ENCODE measurements around the gene LRRC3. TPM values are rescaled to one million over a fixed set of nuclear protein-coding genes. Genes with fewer than 3 reads are reported as not detected.
A peak's percentile ranks its signal among the peaks of the same experiment; 100 is the strongest.

Gene LRRC3
- polyA plus RNA-seq, 6 donors from 2014 or later: 0.12 to 2.0 (median 0.64) TPM

DNA sequence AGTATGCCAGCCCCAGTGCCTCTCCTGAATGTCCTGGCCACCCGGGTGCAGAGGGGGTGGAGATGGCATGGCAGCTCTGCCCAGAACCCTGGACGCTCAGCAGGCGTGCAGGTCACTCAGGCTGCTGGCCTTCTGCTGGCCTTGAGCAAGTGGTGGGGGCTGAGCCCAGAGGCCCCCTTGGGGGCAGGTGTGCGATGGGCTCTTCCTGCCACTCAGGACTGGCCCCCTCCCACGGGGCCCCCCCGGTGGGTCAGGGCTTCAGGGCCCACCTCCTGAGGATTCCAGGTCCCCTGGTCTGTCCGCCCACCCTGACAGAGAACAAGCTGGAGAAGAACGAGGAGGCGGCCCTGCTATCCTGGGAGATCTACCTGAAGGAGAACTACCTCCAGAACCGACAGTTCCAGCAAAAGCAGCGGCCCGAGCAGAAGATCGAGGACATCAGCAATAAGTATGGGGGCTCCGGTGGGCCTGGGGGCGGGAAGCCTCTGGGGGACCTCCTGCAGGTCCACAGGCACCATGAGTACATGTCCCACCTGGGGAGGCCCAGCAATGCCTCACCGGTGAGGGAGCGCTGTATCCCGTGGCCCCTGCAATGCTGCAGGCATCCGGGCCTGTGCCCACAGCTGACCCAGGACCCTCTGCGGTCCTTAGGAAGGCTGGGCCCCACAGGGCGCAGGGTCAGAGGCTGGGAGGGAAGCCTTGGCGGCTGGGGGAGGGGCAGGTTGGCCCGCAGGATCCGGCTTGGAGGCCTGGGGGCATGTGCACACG is 37.0 kb upstream of the LRRC3 start:
- Mint-ChIP-seq H3K36me3 (peaks cover 5 to 10% of the 10 kb centered on the region in 2 donors), H3K4me1 (peaks cover 3 to 13% (median 11%) of the 10 kb centered on the region in 3 donors), H3K4me3 (no peak overlapping the region), H3K9me3 (peaks cover 0 to 8% (median 0%) of the 10 kb centered on the region in 7 donors), H3K27me3 (no peaks in the 10 kb centered on the region), H3K27ac (no peak overlapping the region)
- DNase-seq: no peak
- no peak for ATAC-seq (ENCODE audit: low read depth in 2 of 2)

DNA sequence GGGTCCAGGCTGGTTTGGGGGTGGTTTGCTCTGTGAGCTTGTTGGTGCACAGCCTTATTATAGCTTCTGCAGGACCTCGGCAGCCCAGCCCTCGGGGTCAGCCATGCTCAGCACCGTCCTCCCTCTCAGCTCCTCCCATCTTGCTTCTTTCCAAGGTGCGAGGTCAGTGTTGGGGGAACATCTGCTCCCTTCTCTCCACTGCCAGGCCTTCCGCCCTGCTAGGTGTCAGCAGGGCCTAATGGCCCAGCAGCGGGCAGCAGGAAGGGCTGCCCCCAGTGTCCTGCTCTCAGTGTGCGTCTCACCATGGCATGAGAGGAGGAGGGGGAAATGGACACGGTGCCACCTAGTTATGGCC is 36.5 kb upstream of the LRRC3 start:
- Mint-ChIP-seq H3K27me3 (no peaks in the 10 kb centered on the region), H3K9me3 (peaks cover 0 to 8% (median 0%) of the 10 kb centered on the region in 7 donors), H3K4me3 (no peak overlapping the region), H3K36me3 (peaks cover 5 to 10% of the 10 kb centered on the region in 2 donors), H3K4me1 (peaks cover 7 to 18% (median 15%) of the 10 kb centered on the region in 3 donors), H3K27ac (no peak overlapping the region)
- DNase-seq: no peak
- no peak for ATAC-seq (ENCODE audit: low read depth in 2 of 2)

DNA sequence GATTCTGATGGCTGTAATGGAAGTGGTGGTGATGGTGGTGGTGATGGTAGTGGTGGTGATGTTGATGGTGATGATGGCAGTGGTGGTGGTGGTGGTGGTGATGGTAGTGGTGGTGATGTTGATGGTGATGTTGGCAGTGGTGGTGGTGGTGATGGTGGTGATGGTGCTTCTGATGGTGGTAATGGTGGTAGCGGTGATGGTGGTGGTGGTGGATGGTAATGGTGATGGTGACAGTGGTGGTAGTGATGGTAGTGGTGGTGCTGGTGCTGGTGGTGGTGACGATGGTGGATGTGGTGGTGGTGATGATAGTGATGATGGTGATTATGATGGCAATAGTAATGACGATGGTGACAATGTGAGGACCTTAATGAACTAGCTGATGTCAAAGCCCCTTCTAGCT is 35.6 kb upstream of the LRRC3 start:
- peaks cover 5 to 10% of the 10 kb centered on the region in 2 donors for H3K36me3 Mint-ChIP-seq
- H3K27me3 Mint-ChIP-seq: no peaks in the 10 kb centered on the region
- H3K27ac Mint-ChIP-seq: peak overlapping the region in 1 of 6 donors; percentile 43
- H3K4me1 Mint-ChIP-seq: peaks cover 7 to 18% (median 15%) of the 10 kb centered on the region in 3 donors
- H3K4me3 Mint-ChIP-seq: no peak overlapping the region
- H3K9me3 Mint-ChIP-seq: peaks cover 0 to 8% (median 0%) of the 10 kb centered on the region in 7 donors
- no peak for ATAC-seq (ENCODE audit: low read depth in 2 of 2)
- DNase-seq: no peak

DNA sequence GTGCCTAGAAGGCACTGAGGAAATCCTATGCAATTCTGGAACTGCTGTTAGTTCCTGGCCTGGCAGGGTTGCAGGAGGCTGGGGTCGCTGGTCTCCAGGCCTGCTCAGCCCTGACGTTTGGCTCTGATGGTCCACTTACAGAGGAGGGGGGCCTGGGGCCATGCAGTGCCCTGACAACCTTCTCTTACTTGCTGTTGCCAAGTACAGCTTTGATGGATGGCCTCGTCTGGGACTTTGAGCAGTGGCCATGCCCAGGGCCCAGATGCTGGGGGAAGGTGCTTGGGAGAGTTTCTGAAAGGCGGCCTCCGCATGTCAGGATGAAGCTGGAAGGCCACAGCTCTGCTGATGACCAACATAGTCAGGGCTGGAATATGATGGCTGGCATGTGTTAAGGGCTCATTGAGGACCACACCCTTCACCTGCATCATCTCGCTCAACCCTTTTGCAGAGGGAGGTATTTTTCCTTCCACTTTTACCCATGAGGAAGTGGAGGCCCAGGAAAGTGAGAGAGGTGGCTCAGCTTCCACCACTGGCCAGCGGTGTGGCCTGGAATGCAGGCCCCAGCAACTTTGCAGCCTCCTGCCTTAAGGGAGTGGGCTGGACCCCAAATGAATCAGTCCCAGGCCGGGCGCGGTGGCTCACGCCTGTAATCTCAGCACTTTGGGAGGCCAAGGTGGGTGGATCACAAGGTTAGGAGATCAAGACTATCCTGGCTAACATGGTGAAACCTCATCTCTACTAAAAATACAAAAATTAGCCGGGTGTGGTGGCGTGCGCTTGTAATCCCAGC is 34.7 kb upstream of the LRRC3 start:
- H3K27me3 Mint-ChIP-seq: no peaks in the 10 kb centered on the region
- peaks cover 7 to 18% (median 15%) of the 10 kb centered on the region in 3 donors for H3K4me1 Mint-ChIP-seq
- H3K9me3 Mint-ChIP-seq: peaks cover 0 to 8% (median 0%) of the 10 kb centered on the region in 7 donors
- peaks cover 5 to 10% of the 10 kb centered on the region in 2 donors for H3K36me3 Mint-ChIP-seq
- no peak overlapping the region for H3K27ac Mint-ChIP-seq
- no peak overlapping the region for H3K4me3 Mint-ChIP-seq
- DNase-seq (no peak), ATAC-seq (ENCODE audit: low read depth in 2 of 2) (no peak)

DNA sequence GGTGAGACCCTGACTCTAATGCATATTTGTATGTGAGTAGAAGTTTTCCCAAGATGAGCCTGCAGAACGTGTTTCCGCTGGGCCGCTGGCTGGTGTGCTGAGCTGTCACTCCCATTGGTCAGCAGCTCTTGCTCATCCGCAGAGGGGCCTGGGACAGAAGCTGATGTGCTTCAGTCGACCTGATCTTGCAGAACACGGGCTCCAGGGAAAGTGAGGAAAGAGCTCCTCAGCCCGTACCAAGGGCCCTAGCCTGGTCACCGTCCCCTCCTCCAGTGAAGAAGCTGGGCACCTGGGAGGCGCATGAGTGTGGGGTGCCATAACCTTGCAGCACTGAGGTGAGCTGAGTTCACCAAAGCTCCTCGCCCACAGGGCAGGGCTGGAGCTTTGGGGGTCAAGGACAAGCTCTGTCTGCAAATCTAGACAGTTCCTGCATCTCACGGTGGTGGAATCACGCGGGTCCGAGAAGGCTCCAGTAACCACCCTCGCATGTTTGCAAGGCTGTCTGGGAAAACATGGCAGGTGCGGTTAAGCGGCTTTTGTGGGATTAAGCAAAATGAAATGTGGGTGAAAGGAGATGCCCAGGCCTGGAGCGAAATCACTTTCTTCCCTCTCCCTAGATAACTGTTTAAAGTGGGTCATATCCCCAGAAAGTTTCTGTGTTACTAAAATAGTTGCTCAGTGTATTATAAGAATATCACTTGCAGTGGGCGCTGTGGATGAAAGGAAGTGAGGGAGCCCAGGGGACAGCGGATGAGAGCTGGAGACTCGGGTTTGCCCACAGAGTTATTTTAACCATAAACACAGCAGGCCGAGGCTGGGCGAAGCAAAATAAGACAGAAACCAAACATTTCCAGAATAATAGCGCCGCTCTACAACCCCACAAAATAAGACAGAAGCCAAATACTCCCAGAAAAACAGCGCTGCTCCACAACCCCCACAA is 33.1 kb upstream of the LRRC3 start:
- H3K27ac Mint-ChIP-seq: peak overlapping the region in 1 of 6 donors; percentile 80
- no peak overlapping the region for H3K4me3 Mint-ChIP-seq
- DNase-seq (no peak), ATAC-seq (ENCODE audit: low read depth in 2 of 2) (no peak)
- H3K36me3 Mint-ChIP-seq: peaks cover 5 to 11% of the 10 kb centered on the region in 2 donors
- H3K9me3 Mint-ChIP-seq: peaks cover 0 to 8% (median 0%) of the 10 kb centered on the region in 7 donors
- H3K27me3 Mint-ChIP-seq: no peaks in the 10 kb centered on the region
- H3K4me1 Mint-ChIP-seq: peaks cover 7 to 21% (median 15%) of the 10 kb centered on the region in 3 donors

DNA sequence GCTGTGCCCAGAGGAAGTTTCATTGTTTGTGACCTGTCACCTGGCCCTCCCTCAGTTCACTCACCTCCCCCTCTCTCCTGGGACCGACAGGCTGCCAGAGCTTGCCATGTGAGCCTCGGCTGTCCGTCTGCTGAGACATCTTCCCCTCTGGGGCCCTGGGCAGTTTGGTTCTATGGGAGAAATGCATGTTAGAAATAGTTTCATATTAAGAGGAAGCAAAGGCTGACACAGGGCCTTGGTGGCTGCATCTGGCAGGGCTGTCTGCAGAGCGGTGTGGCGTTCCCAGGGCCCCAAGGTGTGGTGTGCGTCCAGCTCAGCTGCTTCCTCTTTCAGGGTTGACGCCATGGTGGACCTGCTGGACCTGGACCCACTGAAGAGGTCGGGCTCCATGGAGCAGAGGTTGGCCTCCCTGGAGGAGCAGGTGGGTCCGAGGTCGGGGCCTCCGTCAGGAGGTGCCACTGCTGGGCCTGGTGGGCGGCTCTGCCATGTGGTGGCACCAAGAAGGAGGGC is 31.9 kb upstream of the LRRC3 start:
- Mint-ChIP-seq H3K4me1 (peaks cover 7 to 29% (median 15%) of the 10 kb centered on the region in 3 donors), H3K9me3 (peaks cover 0 to 8% (median 0%) of the 10 kb centered on the region in 7 donors), H3K4me3 (peak overlapping the region in 3 of 8 donors; percentile 36 to 74 (median 63)), H3K36me3 (peaks cover 5 to 17% of the 10 kb centered on the region in 2 donors), H3K27ac (peak overlapping the region in 5 of 6 donors; percentile 1 to 93 (median 42)), H3K27me3 (no peaks in the 10 kb centered on the region)
- ATAC-seq (ENCODE audit: low read depth in 2 of 2) (peak; percentile 43 to 51), DNase-seq (no peak)

DNA sequence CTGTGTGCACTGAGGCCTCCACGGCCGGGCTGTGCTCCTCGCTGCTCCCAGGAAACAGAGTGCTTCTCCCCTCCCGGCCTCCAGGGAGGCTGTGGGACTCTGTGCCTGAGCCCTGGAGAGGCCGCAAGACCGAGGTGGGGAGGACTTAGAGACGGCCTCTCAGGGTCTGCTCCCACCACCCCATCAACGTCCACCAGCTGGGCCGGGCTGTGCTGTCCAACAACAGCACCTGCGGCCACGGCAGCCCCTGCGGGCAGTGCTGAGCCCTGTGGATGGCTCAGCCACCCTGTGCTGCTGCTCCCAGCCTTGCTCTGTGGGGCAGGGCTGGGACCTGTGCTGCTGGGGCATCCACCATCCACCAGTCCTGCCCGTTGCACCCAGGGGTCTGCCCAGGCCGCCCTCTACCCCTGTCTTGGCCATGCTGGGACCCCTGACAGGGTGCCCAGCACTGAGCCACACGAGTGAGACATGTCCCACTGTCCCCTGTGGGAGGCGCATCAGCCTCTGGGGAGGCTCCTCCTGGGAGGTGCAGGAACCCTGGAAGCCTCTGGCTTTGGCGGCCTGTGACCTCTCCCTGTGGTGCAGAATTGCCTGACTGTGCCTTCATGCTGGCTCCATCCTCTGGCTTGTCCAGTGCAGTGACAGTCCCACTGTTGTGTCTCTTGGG is 31.2 kb upstream of the LRRC3 start:
- Mint-ChIP-seq H3K9me3 (peaks cover 2 to 8% (median 5%) of the 10 kb centered on the region in 7 donors), H3K36me3 (peaks cover 5 to 16% of the 10 kb centered on the region in 2 donors), H3K27ac (no peak overlapping the region), H3K27me3 (no peaks in the 10 kb centered on the region), H3K4me1 (peaks cover 7 to 29% (median 15%) of the 10 kb centered on the region in 3 donors), H3K4me3 (no peak overlapping the region)
- ATAC-seq (ENCODE audit: low read depth in 2 of 2) (no peak), DNase-seq (no peak)

DNA sequence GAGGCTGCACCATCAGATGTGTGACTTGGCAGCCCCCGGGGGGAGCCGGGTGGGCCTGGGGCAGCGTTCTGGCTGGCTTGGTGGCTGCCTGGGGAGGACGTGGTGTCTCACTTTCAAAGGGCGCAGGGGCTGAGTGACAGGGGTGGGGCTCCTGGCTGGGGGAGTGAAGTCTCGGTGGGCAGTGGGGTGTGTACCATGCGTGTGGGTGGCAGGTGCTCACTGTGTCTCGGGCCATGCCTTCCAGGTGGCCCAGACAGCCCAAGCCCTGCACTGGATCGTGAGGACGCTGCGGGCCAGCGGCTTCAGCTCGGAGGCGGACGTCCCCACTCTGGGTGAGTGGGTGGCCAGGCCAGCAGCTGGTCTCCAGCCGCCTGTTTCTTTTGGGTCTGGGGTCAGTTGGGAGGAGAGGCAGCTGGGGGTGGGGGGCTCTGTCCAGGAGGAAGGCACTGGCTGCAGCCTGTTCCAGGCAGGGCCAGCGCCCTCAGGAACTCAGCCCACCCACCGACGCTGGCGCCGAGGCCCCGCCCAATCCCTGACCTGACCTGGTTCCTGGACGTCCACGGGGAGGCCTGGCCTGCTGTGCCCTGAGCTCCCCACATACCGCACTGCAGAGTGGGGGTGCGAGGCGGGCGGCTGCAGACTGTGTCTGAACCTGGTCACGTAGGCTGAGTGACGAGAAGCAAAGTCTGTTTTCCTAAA is 30.6 kb upstream of the LRRC3 start:
- H3K9me3 Mint-ChIP-seq: peaks cover 2 to 9% (median 4%) of the 10 kb centered on the region in 7 donors
- ATAC-seq (ENCODE audit: low read depth in 2 of 2) (no peak), DNase-seq (no peak)
- peaks cover 2 to 9% of the 10 kb centered on the region in 2 donors for H3K36me3 Mint-ChIP-seq
- peaks cover 7 to 22% (median 9%) of the 10 kb centered on the region in 3 donors for H3K4me1 Mint-ChIP-seq
- H3K4me3 Mint-ChIP-seq: no peak overlapping the region
- no peak overlapping the region for H3K27ac Mint-ChIP-seq
- H3K27me3 Mint-ChIP-seq: no peaks in the 10 kb centered on the region

DNA sequence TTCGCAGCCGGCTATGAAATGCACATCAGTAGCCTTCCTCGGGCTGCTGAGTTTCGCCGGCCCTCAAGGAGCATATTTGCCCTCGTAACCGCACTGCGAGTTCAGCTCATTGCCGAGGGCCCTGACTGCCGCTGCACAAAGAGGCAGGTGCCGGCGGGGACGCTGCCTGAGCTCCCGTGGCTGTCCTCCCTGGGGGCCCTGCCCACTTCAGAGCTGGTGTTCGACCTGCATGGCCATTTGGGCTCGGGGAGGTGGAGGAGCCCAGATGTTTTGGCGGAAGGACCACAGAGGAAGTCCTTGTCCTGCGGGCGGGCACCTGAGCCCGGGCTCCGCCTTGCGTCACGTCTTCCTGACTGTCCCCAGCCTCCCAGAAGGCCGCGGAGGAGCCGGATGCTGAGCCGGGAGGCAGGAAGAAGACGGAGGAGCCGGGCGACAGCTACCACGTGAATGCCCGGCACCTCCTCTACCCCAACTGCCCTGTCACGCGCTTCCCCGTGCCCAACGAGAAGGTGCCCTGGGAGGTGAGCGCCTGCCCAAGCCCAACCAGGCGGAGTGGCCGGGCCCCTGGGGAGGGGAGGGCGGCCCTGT is 29.9 kb upstream of the LRRC3 start:
- H3K27ac Mint-ChIP-seq: peak overlapping the region in 1 of 6 donors; percentile 60
- H3K27me3 Mint-ChIP-seq: no peaks in the 10 kb centered on the region

DNA sequence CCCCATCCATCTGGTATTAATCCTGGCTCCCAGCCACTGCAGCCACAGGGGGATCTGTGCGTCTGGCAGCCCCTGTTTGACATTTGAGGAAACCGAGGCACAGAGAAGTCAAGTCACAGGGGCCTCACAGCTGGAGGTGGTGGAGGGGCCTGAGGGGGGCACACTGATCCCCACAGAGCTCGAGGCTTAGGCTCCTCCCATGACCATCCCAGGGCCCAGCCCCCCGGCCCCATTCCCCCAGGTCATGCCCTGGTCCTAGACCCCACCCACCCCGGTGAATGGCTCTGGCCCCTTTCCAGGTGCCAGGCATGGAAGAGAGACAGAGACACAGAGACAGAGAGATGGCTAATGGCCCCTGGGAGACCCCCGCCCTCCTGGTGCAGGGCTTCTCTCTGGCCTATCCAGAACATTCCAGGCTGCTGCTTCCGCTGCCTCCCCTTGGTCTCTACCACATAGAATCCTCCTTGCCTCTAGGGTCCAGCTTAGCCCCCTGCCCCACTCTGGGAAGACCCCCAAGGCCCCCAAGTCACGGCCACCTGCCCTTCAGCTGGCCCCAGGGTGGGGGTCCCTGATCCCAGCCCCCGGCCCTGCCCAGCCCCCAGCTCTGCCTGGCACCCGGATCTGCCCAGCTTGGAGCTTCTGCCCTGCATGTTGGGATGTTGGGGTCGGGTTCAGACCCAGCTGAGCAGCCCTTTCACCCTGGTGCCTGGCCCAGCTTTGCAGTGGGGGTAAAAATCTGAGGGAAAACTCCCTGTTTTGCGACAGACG is 29.2 kb upstream of the LRRC3 start:
- DNase-seq (no peak), ATAC-seq (ENCODE audit: low read depth in 2 of 2) (no peak)
- H3K4me1 Mint-ChIP-seq: peaks cover 7 to 19% (median 7%) of the 10 kb centered on the region in 3 donors
- H3K27ac Mint-ChIP-seq: no peak overlapping the region
- peaks cover 4 to 19% (median 11%) of the 10 kb centered on the region in 7 donors for H3K9me3 Mint-ChIP-seq
- H3K4me3 Mint-ChIP-seq: no peak overlapping the region
- H3K36me3 Mint-ChIP-seq: peaks cover 6 to 12% of the 10 kb centered on the region in 2 donors
- H3K27me3 Mint-ChIP-seq: no peaks in the 10 kb centered on the region

More for the DNA sequence above, 29.9 kb upstream of the LRRC3 start:
- no peak for ATAC-seq (ENCODE audit: low read depth in 2 of 2)
- H3K36me3 Mint-ChIP-seq: peaks cover 6 to 7% of the 10 kb centered on the region in 2 donors
- peaks cover 7 to 19% (median 7%) of the 10 kb centered on the region in 3 donors for H3K4me1 Mint-ChIP-seq
- H3K9me3 Mint-ChIP-seq: peaks cover 0 to 15% (median 8%) of the 10 kb centered on the region in 7 donors
- DNase-seq: no peak
- peak overlapping the region in 2 of 8 donors; percentile 15 to 25 for H3K4me3 Mint-ChIP-seq

DNA sequence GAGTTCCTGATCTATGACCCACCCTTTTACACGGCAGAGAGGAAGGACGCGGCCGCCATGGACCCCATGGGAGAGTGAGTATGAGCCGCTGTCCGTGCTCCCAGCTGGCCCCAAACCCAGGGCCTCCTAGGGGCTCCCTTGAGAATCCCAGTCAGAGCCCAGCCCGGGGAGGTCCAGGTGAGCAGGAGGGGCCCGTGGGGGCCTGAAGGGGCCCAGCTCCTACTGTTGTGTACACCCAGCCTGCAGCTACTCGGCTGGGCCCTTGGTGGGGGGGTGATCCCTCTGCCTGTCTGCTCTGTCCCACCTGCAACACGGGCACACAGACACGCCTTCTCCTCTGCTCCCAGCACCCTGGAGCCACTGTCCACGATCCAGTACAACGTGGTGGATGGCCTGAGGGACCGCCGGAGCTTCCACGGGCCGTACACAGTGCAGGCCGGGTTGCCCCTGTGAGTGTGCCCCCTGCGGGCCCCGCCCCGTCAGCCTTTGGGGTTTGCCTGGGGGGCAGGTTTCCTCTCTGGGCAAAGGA is 28.6 kb upstream of the LRRC3 start:
- Mint-ChIP-seq H3K4me1 (peaks cover 7 to 19% (median 7%) of the 10 kb centered on the region in 3 donors), H3K27me3 (no peaks in the 10 kb centered on the region), H3K9me3 (peaks cover 4 to 25% (median 16%) of the 10 kb centered on the region in 7 donors), H3K27ac (no peak overlapping the region), H3K4me3 (no peak overlapping the region), H3K36me3 (peaks cover 6 to 18% of the 10 kb centered on the region in 2 donors)
- DNase-seq (no peak), ATAC-seq (ENCODE audit: low read depth in 2 of 2) (no peak)

Data from naive B cell (primary cell).